ENCODE results near the gene MCF2L. TPM values are rescaled to one million over a fixed set of nuclear protein-coding genes. Genes with fewer than 3 reads are reported as not detected.
A peak's percentile ranks its signal among the peaks of the same experiment; 100 is the strongest.

MCF2L gene
- total and polyA plus RNA-seq, 9 of the 15 experiments (the other 6 are each of a cell fraction or from before 2014, with no cell fraction given): 0.05 to 0.25 (median 0.18) TPM; not detected in 5

DNA sequence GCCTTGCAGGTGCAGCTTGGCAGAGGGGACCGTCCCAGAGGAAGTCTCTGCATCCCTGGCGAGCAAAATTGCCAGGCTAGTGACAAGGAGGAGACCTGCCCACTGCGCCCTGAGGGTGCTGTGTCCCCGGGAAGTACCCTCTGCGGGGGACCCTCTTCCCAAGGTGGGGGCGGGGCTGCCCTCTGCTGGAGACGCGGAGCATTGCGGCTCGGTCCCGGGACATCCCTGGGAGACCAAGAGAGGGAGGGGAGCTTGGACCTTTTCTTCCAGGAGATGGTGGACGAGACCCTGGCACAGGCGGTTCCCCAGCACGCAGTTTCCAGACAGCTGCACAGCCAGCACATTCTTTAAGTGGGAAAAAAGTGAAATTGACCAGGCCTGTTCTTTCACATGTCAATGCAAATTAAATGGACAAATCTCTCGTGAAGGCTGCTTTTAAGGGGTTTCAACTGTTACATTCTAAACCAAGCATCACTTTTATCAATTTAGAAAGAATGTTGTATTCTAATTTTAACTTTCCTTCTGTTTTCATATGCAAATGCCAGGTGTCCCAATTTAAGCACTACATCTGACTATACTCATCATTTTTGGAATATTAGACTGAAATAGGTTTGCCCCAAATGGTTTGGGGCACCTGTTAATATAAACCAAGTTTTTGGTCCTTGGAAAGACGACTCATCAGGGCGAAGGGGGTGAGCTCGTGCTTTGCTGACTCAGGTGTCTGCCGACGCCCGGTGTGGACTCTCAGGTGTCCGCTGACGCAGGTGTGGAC, 60.7 kb downstream of the MCF2L start:
- Histone ChIP-seq H3K4me2 (ENCODE audit: insufficient read depth, low read length) (no peak overlapping the region), H3K9me1 (ENCODE audit: control insufficient read depth, insufficient read depth, low read length) (no peaks in the 10 kb centered on the region), H3K36me3 (ENCODE audit: control insufficient read depth, insufficient read depth, low read length) (no peaks in the 10 kb centered on the region), H2AFZ (ENCODE audit: low read depth, low read length) (no peak overlapping the region), H3K27me3 (ENCODE audit: control insufficient read depth in 2 of 2, insufficient read depth in 2 of 2, low read length in 2 of 2) (peaks cover 10 to 66% of the 10 kb centered on the region in 2 experiments; a peak in 4 of 5 replicates), H3K4me1 (replicated peaks in 1 of 2; ENCODE audit: control insufficient read depth in 2 of 2, insufficient read depth in 2 of 2, low read length in 2 of 2) (peaks cover 0 to 4% of the 10 kb centered on the region in 2 experiments; a peak in 1 of 5 replicates), H3K79me2 (ENCODE audit: control insufficient read depth, insufficient read depth, low read length) (no peaks in the 10 kb centered on the region), H3K9ac (ENCODE audit: insufficient read depth in 1 of 2, low read depth in 2 of 2, low read length in 2 of 2) (no peak overlapping the region), H3K9me3 (replicated peaks; ENCODE audit: control insufficient read depth, insufficient read depth, low read depth, low read length) (no peaks in the 10 kb centered on the region), H3K4me3 (no peak overlapping the region), H3K27ac (ENCODE audit: extremely low read depth, low read depth, low read length) (no peak overlapping the region), H4K20me1 (replicated peaks; ENCODE audit: control insufficient read depth, insufficient read depth, low read length) (no peaks in the 10 kb centered on the region)
- FAIRE-seq (no peak), DNase-seq (ENCODE audit: extremely low read depth in 1 of 4, low spot score in 3 of 4) (peak; percentile 46 to 81 (median 70)), ATAC-seq (peak; percentile 83)
- WGBS (ENCODE audit: insufficient coverage, low coverage, missing lambda C conversion rate): 2% methylated on average over 23 of the region's 23 CpGs
- intact Hi-C loops (cut with micrococcal nuclease): loop anchor here (2.0 kb wide), 1 partner anchor 87 kb away; no protein-coding TSS in a partner anchor
- POLR2A ChIA-PET: interaction anchor here (0.7 kb wide), 1 partner anchor 10 kb away, joined by 3 read pairs; no protein-coding TSS in a partner anchor
- CTCF ChIA-PET (ENCODE audit: low intra/inter-chr PET ratio): interaction anchor here (0.6 kb wide), 1 partner anchor 422 kb away, joined by 3 read pairs; no protein-coding TSS in a partner anchor
- BruUV-seq (replicated peaks): no TSS peak
- in situ Hi-C loops (cut with MboI): no loop called here
- TF ChIP-seq CREB1 (IDR thresholded peaks at IDR 0.05) (no peak), CREB1 (CRISPR knock-in tag; IDR thresholded peaks at IDR 0.05) (no peak), STAG1 (CRISPR knock-in tag; IDR thresholded peaks at IDR 0.05; ENCODE audit: borderline replicate concordance) (peak; percentile 46; the same call in 1 of the 2 replicates), KLF16 (IDR thresholded peaks at IDR 0.05) (peak; percentile 18; the same call in 1 of the 2 replicates), RAD21 (CRISPR knock-in tag; conservative IDR thresholded peaks at IDR 0.05 in 1 of 2, IDR thresholded peaks at IDR 0.05 in 1 of 2) (peak; percentile 27 to 68), SMC3 (conservative IDR thresholded peaks at IDR 0.05; ENCODE audit: insufficient read depth, low read depth, low read length) (peak; percentile 58; the same call in 1 of the 2 replicates), MCM3 (IDR thresholded peaks at IDR 0.05) (no peak), SOX6 (IDR thresholded peaks at IDR 0.05) (no peak), ZBTB7A (IDR thresholded peaks at IDR 0.05; ENCODE audit: borderline replicate concordance, control insufficient read depth, low read depth, low read length) (peak; percentile 34; the same call in 1 of the 2 replicates)
- TF ChIP-seq, protein P1, sequence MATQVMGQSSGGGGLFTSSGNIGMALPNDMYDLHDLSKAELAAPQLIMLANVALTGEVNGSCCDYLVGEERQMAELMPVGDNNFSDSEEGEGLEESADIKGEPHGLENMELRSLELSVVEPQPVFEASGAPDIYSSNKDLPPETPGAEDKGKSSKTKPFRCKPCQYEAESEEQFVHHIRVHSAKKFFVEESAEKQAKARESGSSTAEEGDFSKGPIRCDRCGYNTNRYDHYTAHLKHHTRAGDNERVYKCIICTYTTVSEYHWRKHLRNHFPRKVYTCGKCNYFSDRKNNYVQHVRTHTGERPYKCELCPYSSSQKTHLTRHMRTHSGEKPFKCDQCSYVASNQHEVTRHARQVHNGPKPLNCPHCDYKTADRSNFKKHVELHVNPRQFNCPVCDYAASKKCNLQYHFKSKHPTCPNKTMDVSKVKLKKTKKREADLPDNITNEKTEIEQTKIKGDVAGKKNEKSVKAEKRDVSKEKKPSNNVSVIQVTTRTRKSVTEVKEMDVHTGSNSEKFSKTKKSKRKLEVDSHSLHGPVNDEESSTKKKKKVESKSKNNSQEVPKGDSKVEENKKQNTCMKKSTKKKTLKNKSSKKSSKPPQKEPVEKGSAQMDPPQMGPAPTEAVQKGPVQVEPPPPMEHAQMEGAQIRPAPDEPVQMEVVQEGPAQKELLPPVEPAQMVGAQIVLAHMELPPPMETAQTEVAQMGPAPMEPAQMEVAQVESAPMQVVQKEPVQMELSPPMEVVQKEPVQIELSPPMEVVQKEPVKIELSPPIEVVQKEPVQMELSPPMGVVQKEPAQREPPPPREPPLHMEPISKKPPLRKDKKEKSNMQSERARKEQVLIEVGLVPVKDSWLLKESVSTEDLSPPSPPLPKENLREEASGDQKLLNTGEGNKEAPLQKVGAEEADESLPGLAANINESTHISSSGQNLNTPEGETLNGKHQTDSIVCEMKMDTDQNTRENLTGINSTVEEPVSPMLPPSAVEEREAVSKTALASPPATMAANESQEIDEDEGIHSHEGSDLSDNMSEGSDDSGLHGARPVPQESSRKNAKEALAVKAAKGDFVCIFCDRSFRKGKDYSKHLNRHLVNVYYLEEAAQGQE (IDR thresholded peaks at IDR 0.05; ENCODE audit: borderline replicate concordance): peak; percentile 38; the same call in 1 of the 2 replicates
- TF ChIP-seq, protein P1 (CRISPR knock-in tag; IDR thresholded peaks at IDR 0.05; ENCODE audit: low read depth): no peak
- TF ChIP-seq, protein P2, sequence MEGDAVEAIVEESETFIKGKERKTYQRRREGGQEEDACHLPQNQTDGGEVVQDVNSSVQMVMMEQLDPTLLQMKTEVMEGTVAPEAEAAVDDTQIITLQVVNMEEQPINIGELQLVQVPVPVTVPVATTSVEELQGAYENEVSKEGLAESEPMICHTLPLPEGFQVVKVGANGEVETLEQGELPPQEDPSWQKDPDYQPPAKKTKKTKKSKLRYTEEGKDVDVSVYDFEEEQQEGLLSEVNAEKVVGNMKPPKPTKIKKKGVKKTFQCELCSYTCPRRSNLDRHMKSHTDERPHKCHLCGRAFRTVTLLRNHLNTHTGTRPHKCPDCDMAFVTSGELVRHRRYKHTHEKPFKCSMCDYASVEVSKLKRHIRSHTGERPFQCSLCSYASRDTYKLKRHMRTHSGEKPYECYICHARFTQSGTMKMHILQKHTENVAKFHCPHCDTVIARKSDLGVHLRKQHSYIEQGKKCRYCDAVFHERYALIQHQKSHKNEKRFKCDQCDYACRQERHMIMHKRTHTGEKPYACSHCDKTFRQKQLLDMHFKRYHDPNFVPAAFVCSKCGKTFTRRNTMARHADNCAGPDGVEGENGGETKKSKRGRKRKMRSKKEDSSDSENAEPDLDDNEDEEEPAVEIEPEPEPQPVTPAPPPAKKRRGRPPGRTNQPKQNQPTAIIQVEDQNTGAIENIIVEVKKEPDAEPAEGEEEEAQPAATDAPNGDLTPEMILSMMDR (IDR thresholded peaks at IDR 0.05 in 2 of 3, conservative IDR thresholded peaks at IDR 0.05 in 1 of 3; ENCODE audit: insufficient read depth in 2 of 3, low read depth in 1 of 3, low read length in 3 of 3): peak; percentile 63 to 83 (median 74)

Data from K562 (cell line).